ENCODE data around the gene CABLES1. TPM values are rescaled to one million over a fixed set of nuclear protein-coding genes. Genes with fewer than 3 reads are reported as not detected.

CABLES1 gene
- polyA plus RNA-seq, 1 of the 3 experiments (the other 2 are of a cell fraction) = 2.2 TPM

DNA sequence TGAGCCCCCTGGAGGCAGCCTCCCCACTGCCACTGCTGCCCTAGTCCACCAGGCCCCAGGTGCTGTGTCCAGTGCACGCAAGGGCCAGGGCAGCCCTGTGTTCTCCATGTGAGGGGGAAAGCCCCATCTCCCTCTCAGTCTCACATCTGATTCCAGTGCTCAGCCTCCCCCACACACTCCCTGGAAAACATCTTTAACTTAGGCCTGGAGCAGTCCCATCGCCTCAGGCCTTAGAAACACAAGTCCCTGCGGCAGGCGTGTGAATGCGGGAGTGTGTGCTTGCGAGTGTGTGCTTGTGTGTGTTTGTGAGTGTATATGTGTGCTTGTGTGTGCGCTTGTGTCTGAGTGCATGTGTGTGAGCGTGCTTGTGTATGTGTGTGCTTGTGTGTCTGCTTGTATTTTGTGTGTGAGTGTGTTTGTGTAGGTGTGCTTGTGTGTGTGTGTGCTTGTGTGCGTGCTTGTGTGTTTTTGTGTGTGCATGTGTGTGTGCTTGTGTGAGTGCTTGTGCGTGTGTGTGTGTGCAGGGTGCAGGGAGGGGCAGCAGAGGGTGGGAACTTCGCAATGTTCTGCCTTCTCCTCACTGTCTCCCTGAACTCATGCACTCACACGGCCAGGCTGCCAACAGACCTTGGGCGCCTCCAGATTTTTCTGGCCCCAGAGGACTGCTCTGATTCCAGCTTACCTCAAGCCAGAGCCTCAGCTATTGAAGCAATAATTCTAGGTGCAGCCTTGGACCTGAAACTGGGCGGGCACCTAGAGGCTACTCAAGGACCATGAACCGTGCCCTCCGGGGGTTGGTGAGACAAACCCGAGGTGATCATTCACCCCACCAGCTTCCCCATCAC is 139.6 kb downstream of the CABLES1 start:
- no peaks in the 10 kb centered on the region for H3K9me3 ChIP-seq
- no peak overlapping the region for H3K4me2 ChIP-seq
- no peaks in the 10 kb centered on the region for H4K20me1 ChIP-seq (ENCODE audit: insufficient read depth)
- no peak overlapping the region for H3K27ac ChIP-seq (ENCODE audit: low read depth in 2 of 2, low read length in 1 of 2)
- POLR2A ChIA-PET = no interaction called here
- H3K9ac ChIP-seq = no peak overlapping the region
- H3K79me2 ChIP-seq (ENCODE audit: insufficient read depth) = no peaks in the 10 kb centered on the region
- H3K4me1 ChIP-seq (ENCODE audit: control insufficient read depth in 1 of 2, insufficient read depth in 2 of 2, low read depth in 1 of 2, low read length in 1 of 2) = peaks cover 0 to under 1% of the 10 kb centered on the region in 2 experiments; a peak in 1 of 4 replicates
- no peak overlapping the region for H3K4me3 ChIP-seq (ENCODE audit: low read depth in 2 of 2, low read length in 1 of 2)
- no peaks in the 10 kb centered on the region for H3K36me3 ChIP-seq (replicated peaks in 1 of 2; ENCODE audit: control insufficient read depth in 1 of 2, insufficient read depth in 2 of 2, low read length in 1 of 2)
- CTCF ChIA-PET = no interaction called here
- DNase-seq = no peak
- H3K9me2 ChIP-seq = no peaks in the 10 kb centered on the region
- 92% methylated on average over 16 of the region's 17 CpGs for WGBS (ENCODE audit: low lambda C conversion rate)
- no peaks in the 10 kb centered on the region for H3F3A ChIP-seq (replicated peaks; ENCODE audit: insufficient read depth)
- TF ChIP-seq MEF2A (IDR thresholded peaks at IDR 0.05; ENCODE audit: borderline replicate concordance, low read depth) (no peak), TCF12 (IDR thresholded peaks at IDR 0.05) (no peak), TAF1 (IDR thresholded peaks at IDR 0.05; ENCODE audit: borderline replicate concordance, low read depth, low read length) (no peak), ELF1 (IDR thresholded peaks at IDR 0.05) (no peak)
- TF ChIP-seq, protein P1, sequence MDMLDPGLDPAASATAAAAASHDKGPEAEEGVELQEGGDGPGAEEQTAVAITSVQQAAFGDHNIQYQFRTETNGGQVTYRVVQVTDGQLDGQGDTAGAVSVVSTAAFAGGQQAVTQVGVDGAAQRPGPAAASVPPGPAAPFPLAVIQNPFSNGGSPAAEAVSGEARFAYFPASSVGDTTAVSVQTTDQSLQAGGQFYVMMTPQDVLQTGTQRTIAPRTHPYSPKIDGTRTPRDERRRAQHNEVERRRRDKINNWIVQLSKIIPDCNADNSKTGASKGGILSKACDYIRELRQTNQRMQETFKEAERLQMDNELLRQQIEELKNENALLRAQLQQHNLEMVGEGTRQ (IDR thresholded peaks at IDR 0.05; ENCODE audit: borderline replicate concordance, low read depth, low read length) = no peak
- no peak overlapping the region for H2AFZ ChIP-seq (ENCODE audit: low read depth)
- H3K27me3 ChIP-seq (ENCODE audit: insufficient read depth) = no peaks in the 10 kb centered on the region

DNA sequence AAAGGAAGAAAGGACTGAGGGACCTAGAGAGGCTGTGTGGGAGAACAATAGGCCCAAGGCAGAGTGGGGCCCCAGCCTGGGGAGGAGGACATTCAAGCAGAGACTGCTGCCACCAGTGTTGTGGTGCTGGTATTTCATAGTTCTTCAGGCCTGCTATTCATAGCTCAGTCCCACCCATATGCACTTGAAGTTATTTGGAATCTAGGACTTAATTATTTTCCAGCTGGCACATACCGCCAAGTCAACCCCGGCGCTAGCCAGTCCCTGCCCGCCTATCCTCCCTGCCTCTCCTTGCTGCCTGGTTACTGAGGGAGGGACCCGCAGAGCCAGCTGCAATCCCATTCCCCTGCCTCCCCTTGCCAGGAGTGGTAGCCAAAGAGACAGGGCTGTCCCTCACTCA is 141.2 kb downstream of the CABLES1 start:
- no peaks in the 10 kb centered on the region for H3K27me3 ChIP-seq (ENCODE audit: insufficient read depth)
- DNase-seq = no peak
- TF ChIP-seq GATA2 (CRISPR knock-in tag; IDR thresholded peaks at IDR 0.05) = no peak
- no peak for TF ChIP-seq GABPA (IDR thresholded peaks at IDR 0.05; ENCODE audit: low read depth)
- TF ChIP-seq MXI1 (IDR thresholded peaks at IDR 0.05; ENCODE audit: low read depth, low read length) = no peak
- TF ChIP-seq, protein P2, sequence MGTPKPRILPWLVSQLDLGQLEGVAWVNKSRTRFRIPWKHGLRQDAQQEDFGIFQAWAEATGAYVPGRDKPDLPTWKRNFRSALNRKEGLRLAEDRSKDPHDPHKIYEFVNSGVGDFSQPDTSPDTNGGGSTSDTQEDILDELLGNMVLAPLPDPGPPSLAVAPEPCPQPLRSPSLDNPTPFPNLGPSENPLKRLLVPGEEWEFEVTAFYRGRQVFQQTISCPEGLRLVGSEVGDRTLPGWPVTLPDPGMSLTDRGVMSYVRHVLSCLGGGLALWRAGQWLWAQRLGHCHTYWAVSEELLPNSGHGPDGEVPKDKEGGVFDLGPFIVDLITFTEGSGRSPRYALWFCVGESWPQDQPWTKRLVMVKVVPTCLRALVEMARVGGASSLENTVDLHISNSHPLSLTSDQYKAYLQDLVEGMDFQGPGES (IDR thresholded peaks at IDR 0.05; ENCODE audit: low read depth, low read length) = no peak
- TF ChIP-seq CHD2 (IDR thresholded peaks at IDR 0.05; ENCODE audit: low read length, partially characterized antibody) = no peak
- TF ChIP-seq RCOR1 (IDR thresholded peaks at IDR 0.05; ENCODE audit: low read length) = no peak
- no peaks in the 10 kb centered on the region for H3K79me2 ChIP-seq (ENCODE audit: insufficient read depth)
- CTCF ChIA-PET = no interaction called here
- no peaks in the 10 kb centered on the region for H3K9me2 ChIP-seq
- no peaks in the 10 kb centered on the region for H3K9me3 ChIP-seq
- no peak overlapping the region for H3K4me2 ChIP-seq
- H3K27ac ChIP-seq (ENCODE audit: low read depth in 2 of 2, low read length in 1 of 2) = no peak overlapping the region
- H2AFZ ChIP-seq (ENCODE audit: low read depth) = no peak overlapping the region
- POLR2A ChIA-PET = no interaction called here
- WGBS (ENCODE audit: low lambda C conversion rate) = 93% methylated on average over 3 of the region's 5 CpGs
- no peaks in the 10 kb centered on the region for H3K36me3 ChIP-seq (replicated peaks in 1 of 2; ENCODE audit: control insufficient read depth in 1 of 2, insufficient read depth in 2 of 2, low read length in 1 of 2)
- peaks cover 0 to 5% of the 10 kb centered on the region in 2 experiments; a peak in 1 of 4 replicates for H3K4me1 ChIP-seq (ENCODE audit: control insufficient read depth in 1 of 2, insufficient read depth in 2 of 2, low read depth in 1 of 2, low read length in 1 of 2)
- no peak overlapping the region for H3K9ac ChIP-seq
- no peaks in the 10 kb centered on the region for H3F3A ChIP-seq (replicated peaks; ENCODE audit: insufficient read depth)
- no peaks in the 10 kb centered on the region for H4K20me1 ChIP-seq (ENCODE audit: insufficient read depth)
- no peak overlapping the region for H3K4me3 ChIP-seq (ENCODE audit: low read depth in 2 of 2, low read length in 1 of 2)
